Femur (tissue), 1 donor: ENCODE results near the gene NCOA7.
A peak's percentile ranks its signal among the peaks of the same experiment; 100 is the strongest.
"Not testable (repeated sequence)": the region's sequence is repeated elsewhere in the genome, so short reads cannot be mapped to it uniquely, and the experiment has no call there.

Experiments
- DNase-seq: peaks from one replicate; pipeline ENCODE4 v3.0.0-alpha.2; 2017

NCOA7 gene

DNA sequence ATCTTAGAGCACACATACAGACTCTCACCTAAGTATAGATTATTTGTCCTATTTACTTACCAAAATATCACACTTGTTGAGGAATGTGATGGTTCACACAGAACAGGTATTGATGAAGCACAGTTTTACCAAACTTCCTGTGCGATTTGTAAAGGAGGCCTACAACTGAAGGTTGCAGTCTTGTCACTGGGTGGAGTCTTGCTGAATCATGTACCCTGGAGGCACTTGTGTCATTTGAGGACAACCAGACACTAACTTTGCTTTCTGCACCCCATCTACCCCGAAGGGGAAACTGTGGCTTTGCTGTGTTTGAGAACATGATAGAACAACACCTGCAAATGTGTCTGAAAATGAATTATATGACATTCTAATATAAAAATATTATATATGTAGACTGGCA is 133.4 kb downstream of the NCOA7 start:
- DNase-seq, result no peak

DNA sequence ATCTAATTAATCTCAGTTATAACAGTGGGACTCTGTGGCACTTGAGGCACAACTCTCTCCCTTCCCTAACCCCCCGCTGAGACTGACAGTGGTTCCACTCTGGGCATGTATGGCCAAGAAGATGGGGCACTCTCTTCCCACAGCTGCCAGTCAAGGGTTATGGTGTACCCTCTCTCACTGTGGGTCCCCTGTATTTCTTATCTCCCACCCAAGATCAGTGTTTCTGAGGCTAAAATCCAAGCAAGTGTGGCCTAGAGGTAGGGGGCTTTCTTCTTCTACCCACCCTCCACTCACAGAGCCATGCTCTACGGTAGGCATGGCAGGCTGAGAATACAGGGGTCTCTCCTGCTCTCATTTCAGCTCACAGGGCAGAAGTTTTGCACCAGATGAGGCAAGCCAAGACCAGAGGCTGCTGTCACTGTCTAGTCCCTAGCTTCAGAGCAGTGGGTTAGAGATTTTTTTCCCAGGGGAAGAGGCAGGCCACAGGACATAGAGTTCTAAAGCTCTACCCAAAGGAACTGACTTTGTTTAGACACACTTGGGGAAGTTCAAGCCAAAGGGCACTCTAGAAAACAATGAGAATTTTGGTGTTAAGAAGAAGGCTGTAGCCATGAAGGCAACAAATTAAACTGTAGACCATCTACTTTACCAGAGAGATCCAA is 134.1 kb downstream of the NCOA7 start:
- no peak for DNase-seq

DNA sequence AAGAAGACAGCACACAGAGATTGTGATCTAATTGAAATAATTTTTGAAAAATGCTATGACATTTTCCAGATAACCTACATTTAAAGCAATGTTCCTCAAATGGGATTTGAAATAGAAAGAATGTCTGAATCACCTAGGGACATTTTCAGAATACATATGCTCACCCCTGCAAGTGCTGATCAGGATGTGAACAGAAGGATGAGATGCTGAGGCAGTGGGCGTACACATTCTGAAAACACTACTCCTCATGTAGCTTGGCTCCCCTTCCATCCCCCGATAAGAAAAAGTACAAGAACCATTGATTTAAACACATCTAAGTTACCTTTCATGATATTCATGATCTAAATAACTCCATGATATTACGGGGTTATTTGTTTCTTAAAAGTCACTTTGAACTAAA is 136.0 kb downstream of the NCOA7 start:
- no peak for DNase-seq

DNA sequence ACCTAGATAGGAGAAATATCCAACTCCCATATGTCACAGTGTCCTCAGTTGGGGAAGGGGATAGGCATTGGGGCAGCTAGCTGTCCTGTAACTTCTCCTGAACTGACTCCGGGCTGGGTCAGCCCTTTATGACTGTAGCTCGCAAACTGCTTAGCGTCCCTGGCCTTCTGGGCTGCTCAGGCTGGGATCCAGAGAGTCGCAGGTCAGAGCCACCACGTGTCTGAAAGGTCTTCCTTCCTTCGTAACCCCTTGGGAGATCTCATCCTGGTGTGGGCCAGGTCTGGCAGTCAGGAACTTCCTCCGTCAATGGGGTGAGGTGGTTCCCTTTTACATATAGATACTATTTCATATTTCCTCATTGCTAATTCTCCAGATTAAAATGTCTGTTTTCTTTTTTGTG is 137.0 kb downstream of the NCOA7 start:
- no peak for DNase-seq

DNA sequence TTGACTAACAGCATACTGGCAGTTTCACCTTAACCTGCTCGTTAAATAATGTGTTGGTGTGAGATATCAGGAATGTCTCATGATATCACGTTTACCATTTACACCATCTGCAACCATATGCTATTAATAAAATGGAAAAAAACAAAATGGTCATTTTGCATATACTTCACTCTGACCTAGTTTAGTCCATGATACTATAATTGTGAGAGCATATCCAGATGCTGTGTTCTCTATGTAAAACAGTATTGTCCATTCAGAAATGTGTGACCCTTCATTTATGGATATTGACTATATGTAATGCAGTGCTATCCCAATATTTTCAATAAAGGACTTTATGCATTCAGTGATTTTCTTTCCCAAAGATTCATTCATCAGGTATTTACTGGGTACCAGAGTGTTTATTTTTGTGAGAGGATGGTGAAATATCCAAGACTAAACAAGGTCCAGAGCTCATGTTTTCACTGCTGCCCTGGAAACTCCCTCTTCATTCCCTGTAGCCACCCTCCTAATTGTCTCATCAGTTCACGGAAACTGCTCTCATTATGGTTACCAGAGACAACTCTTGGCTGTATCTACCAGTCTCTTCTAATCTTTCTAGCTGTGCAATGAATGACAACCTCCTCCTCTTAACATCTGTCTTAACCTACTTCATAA is 140.1 kb downstream of the NCOA7 start:
- no peak for DNase-seq

DNA sequence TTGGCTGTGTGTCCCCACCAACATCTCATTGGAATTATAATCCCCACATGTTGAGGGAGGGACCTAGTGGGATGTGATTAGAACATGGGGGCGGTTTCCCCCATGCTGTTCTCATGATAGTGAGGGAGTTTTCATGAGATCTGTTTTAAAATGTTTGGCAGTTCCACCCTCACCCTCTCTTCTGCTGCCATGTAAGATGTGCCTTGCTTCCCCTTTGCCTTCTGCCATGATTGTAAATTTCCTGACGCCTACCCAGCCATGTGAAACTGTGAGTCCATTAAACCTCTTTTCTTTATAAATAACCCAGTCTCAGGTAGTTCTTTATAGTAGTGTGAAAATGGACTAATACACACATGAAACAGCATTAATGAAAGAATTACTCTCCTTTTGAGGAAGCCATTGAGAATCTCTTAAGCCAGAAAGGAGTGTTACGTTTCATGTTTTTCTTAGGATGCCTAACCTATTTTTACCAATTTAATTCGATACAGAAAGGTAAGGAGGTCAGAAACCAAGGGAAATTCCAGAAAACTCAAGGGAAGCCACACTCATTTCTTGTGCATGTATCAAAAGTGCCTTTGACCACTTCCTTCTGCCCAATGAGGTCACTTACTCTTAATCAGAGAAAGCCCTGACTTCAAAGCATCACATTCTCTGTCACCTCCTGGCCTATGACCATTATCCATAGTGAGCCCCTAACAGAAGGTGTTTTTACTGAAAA is 141.1 kb downstream of the NCOA7 start:
- no peak for DNase-seq

DNA sequence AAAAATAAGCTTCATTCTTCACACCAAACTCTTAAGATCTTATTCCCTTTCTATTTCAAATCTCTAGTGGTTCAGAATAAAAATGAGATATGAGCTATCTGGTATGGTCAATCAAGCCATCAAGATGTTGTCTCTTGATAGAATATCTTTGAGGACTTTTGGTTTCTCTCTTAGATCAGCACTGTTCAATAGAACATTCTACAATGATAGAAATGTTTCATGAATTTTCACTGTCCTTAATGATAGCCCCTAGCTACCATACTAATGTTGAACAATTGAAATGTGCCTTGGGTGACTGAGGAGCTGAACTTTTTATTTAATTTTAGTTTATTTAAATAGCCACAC is 141.7 kb downstream of the NCOA7 start:
- no peak for DNase-seq

DNA sequence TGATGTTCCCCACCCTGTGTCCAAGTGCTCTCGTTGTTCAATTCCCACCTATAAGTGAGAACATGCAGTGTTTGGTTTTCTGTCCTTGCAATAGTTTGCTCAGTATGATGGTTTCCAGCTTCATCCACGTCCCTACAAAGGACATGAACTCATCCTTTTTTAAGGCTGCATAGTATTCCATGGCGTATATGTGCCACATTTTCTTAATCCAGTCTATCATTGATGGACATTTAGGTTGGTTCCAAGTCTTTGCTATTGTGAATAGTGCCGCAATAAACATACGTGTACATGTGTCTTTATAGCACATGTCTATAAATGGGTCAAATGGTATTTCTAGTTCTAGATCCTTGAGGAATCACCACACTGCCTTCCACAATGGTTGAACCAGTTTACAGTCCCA is 144.8 kb downstream of the NCOA7 start:
- DNase-seq, result not testable (repeated sequence)

DNA sequence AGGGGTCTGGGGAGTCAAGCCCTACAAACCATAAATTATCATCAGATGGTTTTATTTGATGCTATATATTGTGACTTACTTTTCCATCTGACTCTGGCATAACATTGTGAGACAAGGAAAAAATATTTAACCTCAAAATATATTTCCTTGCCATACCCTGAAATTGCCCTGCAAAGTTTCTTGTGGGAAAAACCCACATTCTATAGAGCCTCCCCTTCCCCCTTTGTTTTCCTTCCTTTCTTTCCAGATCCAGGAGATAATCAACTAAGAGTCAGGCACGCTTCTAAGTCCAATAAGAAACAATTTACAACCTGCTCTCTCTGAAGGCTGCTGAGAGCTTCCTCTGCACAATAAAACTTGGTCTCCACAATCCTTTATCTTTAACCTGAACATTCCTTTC is 148.3 kb downstream of the NCOA7 start:
- DNase-seq, result no peak

DNA sequence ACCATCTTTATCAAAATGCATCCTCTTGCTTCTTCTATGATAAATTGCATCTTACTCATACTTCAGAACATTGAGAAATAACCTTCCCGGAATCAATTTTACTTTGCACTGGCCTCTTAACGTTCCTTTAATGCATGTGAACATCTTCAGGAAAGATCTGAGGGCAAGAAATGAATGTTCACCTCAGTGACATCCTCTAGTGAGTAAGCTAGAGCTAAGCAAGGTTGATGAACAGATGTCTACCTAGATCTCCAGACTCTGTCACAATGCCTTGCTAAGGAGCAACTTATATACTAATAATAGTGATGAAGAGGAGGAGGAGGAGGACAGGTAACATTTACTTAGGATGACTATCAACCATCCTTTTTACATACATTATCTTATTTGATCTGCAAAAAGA is 149.0 kb downstream of the NCOA7 start:
- DNase-seq, result no peak

DNA sequence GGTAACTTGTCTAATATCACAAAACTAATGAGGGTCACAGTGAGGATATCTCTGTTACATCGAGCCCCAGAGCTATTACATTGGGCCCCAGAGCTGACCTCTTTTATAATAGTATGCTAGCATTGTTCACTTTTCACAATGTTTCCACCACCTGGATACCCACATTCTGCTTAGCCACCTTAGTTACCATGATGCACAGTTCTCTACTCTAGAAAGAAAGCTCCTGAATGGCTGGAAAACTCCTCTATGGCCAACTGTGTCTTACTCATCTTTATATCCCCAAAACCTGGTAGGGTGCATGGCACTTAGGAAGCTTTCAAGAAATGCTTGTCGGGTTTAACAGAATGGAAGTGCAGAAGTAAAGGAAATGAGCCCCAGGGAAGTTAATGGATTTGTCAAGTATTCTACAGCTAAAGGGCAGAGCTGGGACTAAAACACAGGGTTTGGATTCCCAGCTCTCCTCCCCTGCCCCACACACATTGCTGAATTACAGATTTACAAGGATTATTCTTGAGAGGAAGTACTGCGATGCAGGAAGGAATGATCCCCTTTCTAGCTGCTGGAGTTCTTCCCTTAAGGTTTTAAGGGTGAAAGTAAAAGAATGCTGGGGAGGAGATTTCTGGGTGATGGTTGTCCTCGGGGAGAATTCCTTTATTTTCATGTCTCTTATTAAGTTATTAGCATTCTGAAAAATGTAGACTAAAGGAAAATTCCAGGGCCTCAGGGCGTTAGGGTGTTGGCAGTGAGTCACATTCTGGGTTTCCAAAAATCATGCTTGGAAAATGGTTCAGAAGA is 149.7 kb downstream of the NCOA7 start:
- DNase-seq, result no peak

DNA sequence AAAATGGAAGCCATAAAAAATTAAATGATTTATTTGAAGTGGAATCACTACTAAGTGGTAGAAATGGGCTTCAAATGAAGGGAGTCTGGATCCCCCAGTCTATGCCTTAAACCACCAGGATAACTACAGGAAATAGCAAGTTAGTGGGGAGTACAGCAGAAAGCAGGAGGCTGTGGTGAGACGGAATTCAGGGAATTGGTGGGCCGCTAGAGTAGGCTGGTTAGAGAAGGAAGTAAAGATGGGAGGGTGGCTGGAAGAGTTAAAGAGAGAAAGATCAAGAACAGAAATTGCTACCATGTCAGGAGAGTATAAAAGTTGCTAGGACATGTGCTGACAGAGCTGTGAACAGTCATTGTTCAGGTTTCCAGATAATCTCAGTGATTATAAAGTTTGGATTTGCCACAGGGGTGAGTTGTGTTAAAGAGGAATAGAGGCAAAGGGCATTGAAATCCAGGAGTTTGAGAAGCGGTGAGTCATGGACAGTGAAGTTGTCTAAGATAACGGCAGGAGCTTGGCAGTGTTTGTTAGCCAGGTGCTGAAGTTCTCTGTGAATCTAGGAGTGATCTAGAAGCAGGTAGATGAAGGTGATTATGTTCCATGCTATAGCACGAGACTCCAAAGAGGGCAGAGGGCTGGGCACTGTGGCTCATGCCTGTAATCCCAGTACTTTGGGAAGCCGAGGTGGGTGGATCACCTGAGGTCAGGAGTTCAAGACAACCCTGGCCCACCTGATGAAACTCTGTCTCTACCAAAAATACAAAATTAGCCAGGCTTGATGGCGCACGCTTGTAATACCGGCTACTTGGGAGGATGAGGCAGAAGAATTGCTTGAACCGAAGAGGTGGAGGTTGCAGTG is 152.1 kb downstream of the NCOA7 start:
- DNase-seq, result no peak

DNA sequence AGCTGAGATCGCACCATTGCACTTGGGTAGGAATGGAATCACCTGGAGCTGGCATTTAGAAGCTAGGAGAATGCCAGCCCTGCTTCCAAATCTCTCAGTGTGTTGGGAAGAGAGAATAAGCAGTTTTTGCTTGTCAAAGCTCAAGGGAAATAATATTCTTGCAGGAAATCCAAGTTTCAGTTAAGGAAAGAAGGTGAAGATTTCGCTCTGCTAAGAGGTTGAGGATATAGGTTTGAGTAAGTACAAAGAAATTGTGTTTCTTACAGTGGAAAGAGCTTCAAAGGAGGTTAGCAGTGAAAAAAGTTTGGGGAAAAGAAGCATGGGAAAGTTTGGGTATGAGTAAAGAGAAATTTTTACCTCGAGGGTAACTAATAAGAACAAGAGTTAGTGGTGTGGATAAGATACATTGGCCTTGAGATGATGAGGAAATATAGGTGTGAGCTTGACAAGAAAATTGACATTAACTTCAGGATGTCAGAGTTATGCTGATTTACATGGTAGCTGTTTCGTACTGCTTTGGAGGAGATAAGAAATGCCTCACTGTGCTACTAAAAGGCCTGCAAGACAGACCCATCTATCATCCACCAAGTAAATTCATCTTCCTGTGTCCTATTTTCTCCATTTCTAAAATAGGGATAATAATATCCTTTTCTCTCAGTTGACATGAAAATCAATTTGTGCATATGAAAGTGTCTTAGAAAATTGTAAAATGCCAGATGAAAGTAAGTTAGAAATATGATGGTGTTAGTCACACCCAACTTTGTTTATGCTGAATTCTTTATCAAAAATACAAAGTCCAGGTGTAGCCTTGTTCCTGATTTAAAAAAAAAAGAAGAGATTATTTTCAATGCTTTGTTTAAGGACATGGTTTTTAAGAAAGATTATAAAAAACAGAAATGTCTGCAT is 153.0 kb downstream of the NCOA7 start:
- no peak for DNase-seq

DNA sequence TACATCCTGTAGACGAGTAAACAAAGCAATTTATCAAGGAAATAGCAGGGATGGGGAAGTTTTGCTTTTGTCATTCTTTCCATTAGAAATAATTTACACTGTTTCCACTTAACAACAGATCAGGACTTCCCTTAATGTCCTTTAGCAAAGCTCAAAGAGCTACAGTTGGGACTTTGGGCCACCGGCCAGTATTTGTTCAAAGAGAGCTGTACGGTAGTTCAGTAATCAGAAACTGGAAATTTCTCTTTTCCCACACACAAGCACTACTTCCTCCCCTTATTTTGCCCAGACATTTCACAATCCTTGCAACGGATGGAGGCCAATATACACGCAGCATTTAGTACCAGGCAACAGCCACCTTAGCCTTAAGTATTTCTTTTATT is 153.7 kb downstream of the NCOA7 start:
- DNase-seq, result peak; percentile 43

DNA sequence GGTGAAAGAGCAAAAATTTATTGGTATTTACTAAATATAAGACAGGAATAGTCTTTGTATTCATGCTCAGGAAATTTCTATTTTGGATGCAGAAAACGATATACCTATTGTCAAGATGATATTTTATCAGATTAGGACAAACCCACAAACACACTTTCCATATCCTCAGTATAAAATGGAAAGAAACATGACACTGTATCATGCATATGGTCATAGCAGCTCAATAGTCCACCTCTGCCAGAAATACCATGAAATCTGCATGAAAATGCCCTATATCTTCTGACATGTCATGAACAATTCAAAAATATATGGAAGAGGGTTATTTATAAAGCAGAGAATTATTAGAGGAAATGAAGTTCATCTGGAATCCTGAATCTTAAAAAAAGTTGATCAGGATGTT is 154.1 kb downstream of the NCOA7 start:
- no peak for DNase-seq

DNA sequence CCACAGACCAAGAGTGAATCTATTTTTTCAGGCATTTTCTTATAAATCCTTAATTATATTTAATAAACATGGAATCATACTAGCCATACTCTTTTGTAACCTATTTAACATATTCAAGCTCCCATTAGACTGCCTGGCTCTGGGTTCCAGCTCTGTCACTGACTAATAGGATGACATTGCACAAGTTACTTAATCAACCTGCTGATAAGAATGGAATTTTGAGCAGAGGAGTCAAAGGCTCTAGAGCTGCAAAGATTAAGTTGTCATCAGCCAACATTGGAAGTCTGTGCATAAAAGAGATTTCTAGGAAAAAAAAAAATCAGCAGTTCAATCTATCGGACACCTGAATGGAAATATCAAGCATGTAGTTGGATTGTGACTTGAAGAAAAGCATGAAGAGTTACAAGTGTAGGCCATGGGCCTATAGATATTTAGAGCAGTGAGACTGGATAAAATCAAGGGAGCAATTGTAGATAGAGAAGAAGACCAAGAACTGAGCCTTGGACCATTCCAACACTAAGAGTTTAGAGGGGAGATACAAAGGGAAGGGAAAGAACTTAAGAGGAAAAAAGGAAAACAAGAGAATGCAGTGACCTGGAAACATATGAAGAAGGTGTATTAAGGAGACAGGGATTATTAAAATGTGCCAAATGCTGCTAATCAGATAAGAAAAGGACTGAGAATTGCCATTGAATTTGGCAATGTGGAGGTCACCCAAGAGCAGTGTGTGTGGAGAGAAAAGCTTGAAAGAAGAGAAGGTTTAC is 154.8 kb downstream of the NCOA7 start:
- no peak for DNase-seq

DNA sequence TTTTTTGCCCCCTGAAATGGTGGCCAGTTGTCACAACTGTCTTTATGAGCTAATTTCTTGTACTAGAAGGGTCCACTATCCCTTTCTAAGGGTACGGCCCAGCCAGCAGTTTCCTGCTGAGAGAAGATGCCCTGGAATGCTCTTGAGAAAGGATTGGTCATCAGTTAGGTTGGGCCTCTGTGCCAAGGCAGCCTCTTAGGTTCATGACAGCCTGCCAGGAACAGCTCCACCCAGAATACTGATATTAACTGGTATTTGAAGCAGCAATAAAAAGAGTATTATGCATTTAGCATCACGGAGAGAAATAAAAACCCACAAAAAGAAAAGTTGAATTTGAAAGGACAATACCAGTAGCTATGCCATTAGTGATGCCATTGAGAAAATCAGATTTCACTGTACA is 156.9 kb downstream of the NCOA7 start:
- no peak for DNase-seq

DNA sequence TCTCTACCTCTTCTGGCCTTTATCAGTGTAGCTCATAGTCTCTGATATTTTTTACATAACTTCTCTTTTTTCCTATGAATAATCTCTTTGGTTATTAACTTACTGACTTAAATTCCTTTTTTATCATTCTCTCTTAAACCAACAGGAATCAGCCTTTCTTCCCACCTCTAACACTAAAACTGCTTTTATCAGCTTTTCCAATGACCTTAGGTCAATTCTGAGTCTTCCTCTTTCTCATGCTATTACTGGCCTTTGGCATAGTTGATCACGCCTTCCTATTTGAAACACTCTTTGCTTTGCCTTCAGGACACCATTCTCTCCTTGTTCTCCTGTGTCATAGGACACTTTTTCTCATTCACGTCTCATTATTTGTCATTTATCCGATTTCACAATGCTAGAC is 157.7 kb downstream of the NCOA7 start:
- DNase-seq, result no peak

DNA sequence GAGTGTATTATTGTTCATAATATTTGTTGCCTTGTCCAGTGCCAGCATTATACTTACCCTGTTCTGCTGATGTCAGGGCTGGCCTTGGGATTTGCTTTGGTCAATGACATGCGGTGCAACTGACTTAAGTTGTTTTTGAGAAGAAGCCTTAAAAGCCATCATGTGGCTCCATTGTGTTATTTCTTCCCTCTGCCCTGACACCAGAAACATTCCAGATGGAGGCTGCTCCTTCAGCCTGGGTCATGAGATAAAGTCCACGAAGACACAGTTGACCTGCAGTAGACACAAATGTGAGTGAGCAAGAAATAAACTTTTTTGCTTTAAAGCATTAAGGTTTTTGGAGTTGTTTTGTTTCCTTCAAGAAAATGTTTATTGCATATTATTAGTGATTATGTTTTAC is 158.3 kb downstream of the NCOA7 start:
- DNase-seq, result no peak

DNA sequence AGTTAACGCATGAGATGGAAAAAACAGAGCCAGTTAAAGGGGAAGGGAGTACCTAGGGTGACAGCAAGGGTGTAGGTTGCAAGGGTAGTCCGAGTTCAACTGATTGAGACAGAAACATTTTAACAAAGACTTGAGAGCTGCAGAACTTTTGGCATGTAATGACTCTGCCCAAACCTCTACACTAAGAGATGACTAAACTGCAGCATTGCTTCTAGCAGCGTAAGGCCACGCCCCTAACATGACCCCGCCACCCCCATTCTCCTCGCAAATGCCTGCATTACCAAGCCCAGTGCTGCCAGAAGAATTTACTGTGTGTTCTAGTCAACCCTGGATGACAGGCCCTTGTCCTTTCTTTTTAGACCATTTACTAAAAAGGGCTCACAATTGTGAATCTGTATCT is 159.5 kb downstream of the NCOA7 start:
- DNase-seq, result no peak

DNA sequence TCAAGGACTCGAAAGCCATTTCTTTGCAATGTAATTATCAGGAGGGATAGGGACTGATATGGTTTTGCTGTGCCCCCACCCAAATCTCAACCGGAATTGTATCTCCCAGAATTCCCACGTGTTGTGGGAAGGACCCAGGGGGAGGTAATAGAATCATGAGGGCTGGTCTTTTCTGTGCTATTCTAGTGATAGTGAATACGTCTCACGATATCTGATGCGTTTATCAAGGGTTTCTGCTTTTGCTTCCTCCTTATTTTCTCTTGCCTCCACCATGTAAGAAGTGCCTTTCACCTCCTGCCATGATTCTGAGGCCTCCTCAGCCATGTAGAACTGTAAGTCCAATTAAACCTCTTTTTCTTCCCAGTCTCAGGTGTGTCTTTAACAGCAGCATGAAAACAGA is 160.0 kb downstream of the NCOA7 start:
- DNase-seq, result not testable (repeated sequence)
